CD4-positive, alpha-beta T cell treated with Interleukin-1 beta for 1 hour (primary cell): ENCODE data around the gene ADAM33.

Source experiments
- DNase-seq, 2 donors: peaks; one replicate each; pipeline ENCODE4 v3.0.0-alpha.2; 2020 to 2022

Gene ADAM33, protein sequence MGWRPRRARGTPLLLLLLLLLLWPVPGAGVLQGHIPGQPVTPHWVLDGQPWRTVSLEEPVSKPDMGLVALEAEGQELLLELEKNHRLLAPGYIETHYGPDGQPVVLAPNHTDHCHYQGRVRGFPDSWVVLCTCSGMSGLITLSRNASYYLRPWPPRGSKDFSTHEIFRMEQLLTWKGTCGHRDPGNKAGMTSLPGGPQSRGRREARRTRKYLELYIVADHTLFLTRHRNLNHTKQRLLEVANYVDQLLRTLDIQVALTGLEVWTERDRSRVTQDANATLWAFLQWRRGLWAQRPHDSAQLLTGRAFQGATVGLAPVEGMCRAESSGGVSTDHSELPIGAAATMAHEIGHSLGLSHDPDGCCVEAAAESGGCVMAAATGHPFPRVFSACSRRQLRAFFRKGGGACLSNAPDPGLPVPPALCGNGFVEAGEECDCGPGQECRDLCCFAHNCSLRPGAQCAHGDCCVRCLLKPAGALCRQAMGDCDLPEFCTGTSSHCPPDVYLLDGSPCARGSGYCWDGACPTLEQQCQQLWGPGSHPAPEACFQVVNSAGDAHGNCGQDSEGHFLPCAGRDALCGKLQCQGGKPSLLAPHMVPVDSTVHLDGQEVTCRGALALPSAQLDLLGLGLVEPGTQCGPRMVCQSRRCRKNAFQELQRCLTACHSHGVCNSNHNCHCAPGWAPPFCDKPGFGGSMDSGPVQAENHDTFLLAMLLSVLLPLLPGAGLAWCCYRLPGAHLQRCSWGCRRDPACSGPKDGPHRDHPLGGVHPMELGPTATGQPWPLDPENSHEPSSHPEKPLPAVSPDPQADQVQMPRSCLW

DNA sequence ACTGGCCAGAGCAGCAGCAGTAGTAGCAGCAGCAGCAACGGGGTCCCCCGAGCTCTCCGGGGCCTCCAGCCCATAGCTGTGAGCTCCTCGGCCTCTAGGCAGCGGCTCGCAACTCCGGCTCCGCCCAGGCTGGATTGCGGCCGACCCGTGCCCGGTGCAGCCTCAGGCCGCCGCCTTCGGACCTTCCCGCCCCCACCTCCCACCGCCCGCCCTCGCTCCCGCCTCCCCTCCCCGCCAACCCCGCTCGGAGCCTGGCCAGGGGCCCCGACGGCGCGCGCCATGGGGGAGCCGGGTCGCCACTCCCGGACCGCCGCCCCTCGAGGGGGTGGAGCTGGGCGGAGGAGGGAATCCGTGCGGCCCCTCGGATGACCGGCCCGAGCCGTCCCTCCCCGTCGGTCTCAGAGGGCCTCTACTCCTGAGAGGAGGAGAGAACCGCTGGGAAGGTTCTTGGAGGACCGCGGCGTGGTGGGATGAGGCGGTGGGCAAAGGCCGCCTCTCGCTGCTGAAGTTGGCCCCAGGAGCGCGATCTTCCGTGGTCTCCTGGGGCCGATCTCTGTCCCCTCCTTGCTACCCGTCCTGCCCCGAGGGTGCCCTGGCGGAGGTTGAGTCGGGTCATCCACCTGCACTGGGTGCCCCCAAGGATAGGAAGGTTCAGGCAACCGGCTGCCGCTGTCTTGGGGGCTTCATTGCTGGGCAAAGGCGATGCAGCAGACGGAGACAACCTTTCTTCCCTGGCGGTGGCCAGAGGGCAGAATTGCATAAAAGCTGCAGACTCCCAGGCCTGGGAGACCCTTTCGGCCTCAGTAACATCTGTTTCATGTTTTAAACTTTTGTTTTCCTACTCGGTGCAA lies at the start of gene ADAM33:
ADAM33 (minus strand) TSS at position 80 of the 851 bp plus-strand sequence; CDS start at position 74, 6 bp downstream.
- DNase-seq = no peak

DNA sequence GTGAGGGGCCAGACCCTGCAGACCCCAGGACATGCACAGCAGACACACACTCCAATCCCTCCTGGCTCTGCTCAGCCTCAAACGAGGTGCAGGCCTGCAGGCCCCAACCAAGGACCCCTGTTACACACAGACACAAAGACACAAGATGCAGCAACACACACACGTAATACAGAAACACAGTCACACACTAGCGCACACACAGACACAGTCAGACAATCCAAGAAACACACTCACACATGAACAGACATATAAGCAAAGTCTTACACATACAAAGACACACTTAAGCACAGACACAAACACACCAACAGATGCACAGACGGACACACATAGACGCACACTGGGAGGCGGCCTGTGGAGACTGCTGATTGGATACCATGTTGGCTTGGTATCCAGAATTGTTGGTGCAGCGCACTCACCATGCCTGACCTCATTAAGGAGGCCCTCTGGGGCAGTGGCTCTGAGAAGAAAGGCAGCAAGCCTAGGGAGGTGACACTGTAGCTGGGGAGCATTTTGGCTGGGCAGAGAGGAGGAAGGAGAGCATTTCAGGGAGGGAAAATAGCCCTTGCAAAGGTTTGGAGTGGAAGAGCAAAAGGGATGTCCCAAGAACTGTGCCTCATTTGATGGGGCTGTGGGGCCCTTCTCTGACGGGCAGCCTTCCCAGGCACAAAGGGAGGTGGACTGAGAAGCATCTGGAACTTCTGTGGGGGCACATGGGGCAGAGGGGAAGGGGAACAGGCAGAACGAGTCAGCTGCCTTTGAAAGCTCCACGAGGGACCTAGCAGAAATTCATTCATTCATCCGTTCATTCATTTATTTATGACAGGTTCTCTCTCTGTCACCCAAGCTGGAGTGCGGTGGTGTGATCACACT lies 49.2 kb upstream of the ADAM33 start:
- DNase-seq = no peak

DNA sequence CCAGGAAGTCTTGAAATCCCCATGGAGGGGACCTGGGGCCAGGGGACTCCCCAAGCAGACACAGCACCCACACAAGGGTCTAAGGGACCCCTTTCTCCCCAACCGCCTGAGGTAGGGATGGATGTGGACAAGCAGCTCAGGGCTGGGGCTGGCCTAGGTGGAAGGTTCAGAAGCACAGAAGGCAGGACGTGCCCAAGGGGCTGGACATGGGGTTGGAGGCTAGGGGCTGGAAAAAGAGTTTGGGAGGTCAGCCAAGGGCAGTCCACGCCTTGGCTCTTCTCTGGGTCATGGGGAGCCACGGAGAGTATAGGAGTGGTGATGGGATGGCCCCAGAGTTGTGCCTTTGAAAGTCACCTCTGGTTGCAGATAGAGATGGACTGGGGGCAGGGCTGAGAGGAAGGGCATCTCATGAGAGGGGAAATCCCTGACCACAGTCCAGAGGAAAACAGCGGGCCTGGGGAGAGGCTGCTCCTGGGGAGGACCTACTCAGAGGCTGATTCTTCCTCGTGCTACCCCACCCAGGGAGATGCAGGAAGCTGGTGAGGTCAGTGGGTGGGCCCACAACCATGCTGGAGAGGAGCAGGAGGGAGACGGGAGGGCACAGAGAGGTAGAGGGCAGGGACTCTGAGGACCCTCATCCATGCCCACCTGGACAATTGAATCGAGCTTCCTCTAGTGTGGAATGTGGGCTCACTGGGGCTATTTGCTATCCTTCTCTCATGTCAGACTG lies 48.2 kb upstream of the ADAM33 start:
- DNase-seq = no peak

DNA sequence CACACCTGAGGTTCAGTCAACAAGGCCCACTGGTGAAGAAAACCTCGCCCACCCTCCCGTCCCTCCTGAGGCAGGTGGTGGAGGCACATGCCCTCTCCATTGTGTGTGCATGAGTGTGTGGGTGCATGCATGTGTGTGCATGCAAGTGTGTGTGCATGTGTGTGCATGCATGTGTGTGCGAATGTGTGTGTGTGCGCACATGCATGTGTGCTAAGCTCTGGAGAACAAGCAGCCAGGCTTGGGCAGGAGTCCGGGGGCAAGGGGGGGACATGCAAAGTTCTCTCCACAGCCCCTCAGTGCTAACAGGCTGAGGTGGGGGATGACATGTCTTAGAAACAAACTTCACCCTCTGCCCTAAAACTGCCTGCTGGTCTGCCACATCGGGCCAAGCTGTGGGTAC lies 47.6 kb upstream of the ADAM33 start:
- no peak for DNase-seq

DNA sequence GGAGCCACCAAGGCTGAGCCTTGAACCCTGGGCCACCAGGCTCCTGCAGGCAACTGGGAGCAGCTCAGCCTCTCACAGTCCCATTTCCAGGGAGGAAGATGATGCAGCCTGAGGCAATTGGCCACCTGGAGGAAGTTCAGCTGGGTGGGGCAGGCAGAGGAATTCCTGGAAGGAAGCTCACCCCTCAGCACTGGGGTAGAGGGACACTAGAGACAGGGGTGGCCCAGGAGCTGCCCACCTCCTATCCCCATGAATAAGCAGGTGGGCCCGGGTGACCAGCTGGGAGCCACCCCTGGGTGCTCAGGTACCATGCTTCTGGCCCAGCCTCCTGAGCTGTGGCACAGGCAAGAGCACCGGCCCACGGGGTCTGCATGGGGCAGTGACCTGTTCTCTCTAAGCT lies 47.1 kb upstream of the ADAM33 start:
- DNase-seq = no peak

DNA sequence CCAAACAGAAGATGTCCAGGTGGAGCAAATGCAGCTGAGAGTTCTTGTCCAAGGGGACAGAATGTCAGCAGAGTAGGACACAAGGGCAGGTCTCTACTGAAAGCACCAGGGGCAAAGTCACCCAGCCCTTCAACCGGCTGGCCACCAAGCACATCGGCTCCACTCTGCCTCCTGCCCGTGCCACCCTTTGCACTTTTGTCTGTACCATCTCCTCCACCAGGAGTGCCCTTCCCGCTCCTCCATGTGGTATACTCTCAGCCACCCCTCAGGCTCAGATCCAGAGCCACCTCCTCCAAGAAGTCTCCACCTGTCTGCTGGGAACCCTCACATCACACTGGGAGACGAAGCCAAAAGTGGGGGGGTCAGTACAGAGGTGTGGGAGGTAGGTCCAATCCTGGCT lies 46.5 kb upstream of the ADAM33 start:
- DNase-seq = no peak

DNA sequence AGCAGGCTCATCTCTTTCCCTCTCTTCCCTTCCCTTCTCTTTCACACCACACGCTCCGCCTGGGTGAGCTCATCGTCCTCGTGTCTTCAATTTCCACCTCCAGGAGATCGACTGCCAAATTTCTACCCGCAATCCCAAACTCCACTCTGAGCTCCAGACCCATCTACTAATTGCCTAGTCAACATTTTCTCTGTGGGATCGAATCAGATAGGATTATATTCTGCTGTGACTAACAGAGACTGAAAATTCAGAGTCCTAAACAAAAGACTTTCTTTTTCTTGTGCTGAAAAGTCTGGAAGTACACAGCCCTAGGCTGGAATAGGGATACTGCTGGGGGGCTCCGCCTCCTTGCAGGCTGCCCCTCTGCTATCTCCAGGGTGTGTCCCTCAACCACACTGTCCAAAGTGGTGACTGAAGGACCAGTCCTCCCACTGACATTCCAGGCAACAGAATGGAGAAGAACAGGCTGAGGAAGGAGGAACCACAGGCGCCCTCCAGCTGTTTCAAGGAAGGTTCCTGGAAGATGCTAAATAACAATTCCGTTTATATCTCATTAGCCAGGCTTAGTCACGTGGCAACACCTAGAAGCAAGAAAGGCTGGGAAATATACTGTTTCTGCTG lies 45.7 kb upstream of the ADAM33 start:
- no peak for DNase-seq

DNA sequence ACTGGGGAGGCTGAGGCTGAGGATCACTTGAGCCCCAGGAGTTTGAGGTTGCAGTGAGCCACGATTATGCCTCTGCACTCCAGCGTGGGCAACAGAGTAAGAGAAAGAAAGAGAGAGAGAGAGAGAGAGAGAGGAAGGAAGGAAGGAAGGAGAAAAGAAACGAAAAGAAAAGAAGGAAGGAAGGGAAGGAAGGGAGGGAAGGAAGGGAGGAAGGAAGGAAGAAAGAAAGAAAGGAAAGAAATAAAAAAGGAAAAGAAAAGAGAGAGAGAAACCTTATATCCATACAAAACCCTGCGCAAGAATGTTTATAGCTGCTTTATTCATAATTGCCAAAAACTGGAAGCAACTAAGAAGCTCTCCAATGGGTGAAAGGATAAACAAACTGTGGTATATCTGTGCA lies 42.5 kb upstream of the ADAM33 start:
- DNase-seq = no peak

DNA sequence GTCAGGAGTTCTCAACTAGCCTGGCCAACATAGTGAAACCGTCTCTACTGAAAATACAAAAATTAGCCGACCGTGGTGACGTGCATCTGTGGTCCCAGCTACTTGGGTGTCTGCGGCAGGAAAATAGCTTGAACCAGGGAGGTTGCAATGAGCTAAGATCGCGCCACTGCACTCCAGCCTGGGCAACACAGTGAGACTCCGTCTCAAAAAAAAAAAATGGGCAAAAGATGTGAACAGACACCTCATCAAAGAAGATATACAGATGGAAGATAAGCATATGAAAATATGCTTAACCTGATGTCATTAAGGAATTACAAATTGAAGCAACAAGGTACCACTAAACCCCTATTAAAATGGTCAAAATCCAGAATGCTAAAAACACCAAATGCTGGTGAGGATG lies 41.5 kb upstream of the ADAM33 start:
- no peak for DNase-seq

DNA sequence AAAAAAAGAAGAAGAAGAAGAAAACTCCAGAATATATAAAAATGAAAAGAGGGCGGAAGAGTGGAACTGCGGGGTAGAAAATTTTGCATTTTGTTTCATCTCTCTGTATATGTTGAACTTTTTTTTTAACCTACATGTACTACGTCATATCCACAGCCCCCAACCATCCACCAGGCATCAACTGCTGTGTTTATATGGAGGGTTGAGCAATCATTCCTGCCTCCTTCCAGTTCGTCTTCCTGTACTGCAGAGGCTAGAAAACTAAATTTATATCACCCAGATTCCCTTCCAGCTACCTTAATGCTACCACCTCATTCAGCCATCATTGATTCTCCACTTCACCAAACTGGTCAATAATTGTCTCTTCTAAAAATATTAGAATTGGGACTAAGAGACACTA lies 40.1 kb upstream of the ADAM33 start:
- no peak for DNase-seq

DNA sequence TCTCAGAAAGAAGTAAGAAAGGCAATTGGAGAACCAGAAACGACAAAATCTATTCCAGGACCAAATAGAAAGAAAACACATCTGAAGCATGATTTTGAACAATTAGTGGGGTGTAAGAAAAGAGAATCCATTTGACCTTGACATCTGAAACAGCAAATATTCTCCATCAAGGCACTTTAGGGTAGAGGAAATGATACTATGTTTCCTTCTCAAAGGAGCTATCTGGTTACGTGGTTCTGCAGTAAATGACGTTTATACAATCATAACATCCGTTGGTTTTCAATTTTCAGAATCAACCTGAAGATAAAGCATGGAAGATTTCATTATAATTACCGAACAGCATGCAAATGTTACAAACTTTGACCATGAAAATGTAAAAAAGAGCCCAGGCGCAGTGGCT lies 38.8 kb upstream of the ADAM33 start:
- no peak for DNase-seq

DNA sequence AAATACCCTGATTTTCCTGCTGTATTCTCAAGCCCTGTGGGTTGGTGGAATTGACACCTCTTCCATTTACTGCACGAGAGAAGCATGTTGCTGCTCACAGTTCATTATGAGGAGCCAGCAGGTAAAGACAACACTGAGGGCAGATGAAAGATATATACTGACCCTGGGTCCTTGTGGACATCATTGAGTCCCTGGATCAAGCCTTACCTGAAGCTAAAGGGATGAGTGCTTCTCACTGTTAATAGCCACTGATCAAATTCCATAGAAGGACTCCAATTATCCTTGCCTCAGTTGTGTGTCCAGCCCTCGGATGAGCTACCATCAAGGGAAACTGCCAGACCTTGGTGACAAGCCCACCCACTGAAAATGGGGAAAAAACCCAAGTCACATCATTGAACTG lies 38.3 kb upstream of the ADAM33 start:
- no peak for DNase-seq

DNA sequence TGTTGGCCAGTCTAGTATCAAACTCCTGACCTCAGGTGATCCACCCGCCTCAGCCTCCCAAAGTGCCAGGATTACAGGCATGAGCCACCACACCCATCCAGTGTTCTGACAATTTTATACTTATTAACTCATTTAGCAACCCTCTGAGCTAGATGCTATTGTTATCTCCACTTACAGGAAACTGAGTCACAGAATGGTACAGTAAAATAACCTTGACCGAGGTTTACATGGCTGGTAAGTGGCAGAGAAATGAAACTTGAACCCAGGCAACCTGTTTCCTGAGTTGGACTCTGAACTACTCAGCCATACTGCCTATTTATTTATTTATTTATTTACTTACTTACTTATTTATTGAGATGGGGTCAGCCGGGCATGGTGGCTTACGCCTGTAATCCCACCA lies 37.2 kb upstream of the ADAM33 start:
- DNase-seq = no peak

DNA sequence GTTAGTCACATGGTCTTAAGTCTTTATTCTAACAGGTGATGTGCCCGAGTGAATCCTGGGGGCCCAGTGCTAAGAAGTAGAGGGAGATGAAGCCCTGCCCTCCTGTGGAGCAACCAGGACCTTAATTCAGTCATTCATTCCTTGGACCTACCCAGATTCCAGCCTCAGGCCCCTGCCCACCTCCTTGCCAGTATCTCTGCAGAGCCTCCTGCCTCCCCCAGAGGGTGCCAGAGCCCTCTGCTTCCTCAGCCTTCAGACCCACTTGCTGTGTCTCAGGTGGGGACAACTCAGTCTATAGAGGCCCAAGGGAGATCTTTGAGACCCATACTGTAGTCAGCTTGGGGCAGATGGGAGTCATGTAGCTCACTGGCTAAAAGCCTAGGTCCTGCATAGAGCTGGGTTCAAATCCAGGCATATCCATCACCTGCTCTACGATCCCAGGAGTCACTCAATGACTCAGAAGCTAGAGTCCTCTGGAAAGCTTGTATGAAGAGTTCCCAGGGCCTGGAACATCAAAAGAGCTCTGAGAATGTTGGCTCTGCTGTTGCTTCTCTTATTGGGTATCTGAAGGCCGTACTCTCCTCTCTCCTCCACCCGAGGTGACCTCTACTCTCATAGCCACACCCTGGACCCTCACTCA lies 34.5 kb upstream of the ADAM33 start:
- peak; percentile 14 to 24 for DNase-seq

DNA sequence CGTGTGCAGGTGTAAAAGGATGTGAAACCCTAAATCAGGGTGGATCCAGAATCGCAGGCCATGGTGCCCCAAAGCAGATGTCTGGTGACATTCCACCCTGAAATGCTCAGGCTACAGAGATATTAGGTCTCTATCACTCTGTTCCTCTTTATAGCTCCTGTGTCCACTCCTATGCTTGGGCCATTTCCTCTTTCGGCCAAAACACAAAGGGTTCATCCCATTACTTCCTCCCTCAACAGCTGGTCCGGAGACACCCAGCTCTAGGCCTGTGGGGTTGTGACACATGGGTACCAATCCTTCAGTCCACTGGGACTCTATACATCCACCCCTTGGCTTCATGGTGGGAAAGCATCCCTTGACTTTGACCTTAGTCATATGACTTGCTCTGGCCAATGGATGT lies 32.3 kb upstream of the ADAM33 start:
- peak in 1 of 2 donors; percentile 26 for DNase-seq

DNA sequence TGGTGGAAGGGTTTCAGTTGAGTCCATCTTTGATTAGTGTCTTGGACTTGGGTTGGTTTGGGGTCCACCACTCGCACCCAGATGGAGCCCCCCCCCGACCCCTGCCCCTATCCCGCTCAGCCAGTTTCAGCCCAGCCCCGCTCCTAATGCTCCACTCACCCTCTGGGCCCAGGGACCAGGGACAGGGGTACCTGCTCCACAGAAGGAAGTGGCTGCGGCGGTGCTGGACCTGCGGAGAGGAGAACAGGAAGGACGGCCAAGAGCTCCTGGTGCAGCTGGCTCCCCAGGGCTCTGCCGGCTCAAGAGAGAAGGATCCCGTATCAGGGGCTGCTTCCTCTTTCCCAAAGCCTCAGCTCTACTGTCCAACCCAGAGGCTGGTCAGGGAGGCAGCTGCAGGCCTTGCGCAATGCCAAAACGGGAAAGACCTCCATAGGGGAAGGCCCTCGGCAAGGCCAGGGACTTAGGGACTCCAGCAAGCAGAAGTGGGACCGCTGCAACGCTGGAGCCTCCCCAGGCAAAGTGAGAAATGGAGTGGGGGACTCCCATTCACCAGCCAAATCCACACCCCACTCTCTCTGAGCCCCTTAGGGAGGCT lies 30.6 kb upstream of the ADAM33 start, which contains the start of gene SIGLEC1:
SIGLEC1 (minus strand) TSS at position 322 of the 595 bp plus-strand sequence. CDS start 5,472 bp downstream, outside the sequence.
- peak; percentile 11 to 70 for DNase-seq

DNA sequence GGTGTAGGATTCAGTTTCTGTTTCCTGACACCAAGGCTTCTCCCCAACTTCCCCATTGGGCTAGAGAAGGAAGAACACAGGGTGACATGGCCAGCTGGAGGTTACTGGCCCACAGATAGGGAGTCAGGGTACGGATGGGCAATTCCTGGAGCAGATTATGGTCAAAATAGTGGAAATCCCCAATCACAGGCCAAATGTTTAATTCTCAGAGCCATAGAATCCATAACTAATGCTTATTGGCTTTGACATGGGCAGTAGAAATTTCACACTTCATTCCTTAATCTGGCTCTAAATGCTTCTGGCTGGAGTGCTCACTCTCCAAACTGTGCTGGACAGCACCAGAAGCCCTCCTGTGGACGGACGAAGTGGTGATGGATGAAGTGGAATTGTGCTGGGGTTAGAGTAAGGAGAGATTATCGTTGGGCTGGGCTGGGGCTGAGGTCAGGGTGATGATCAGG lies 29.7 kb upstream of the ADAM33 start:
- no peak for DNase-seq

DNA sequence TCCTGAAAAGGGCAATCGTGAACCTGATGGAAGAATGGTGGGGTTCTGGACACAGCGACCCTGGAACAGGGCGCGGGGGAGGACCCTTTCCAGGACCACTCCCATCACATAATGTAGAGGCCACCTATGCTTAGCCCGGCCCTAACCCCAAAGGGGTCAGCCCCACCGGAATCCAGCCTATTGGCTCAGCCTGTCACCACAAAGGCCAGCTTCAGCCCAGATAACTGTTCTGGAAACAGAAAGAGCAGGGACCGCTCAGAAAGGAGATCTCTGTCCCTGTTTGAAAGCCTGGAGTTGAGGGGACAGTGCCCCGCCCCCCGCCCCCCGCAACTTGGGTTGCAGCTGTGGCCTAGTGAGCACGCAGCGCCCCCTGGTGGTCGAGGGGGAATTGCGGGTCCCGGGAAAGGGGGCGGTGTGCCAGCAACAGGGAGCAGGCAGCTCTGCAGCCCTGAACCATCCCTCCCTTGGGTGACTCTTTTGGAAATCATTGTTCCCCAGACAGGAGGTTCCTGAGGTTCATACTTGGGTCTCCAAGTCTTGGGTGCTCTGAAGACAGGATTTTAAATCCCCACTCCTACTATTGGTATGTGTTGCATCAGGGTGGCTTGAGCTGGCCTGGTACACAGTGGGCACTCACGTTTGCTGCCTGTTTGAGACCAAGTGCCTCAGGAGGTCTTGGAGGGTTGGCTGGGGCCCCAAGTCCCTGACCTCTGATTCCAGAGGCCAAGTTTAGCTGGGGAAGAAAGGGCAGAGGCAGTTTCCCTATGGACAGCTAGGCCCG lies 29.1 kb upstream of the ADAM33 start:
- peak; percentile 58 to 69 for DNase-seq

DNA sequence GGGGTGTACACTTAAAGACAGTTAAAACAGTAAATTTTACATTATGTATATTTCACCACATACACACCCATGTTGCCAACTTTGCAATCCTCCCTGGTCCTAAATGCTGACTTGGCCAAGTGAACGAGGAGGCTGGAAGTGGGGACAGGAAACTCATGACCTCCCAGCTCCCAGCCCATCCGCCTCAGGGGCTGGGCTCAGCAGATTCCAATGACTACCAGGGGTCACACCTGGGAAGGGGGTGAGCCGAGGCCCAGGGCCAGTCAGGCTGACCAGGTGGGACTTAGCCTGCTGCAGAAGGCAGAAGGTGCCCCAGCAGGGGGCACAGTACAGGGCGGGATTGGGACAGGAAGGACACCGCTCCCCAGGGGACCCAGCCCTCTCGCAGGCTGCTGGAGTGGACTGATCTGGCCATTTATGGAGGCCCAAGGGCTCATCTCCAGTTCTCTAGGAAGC lies 28.2 kb upstream of the ADAM33 start:
- DNase-seq = no peak
